Measurements from ENCODE around the gene REEP6. TPM values are rescaled to one million over a fixed set of nuclear protein-coding genes. Genes with fewer than 3 reads are reported as not detected.

REEP6 gene
- total RNA-seq, 3 donors from 2014 or later, result 2.0 to 5.1 (median 4.5) TPM

GRCh38 chr19:1451916-1452801 is 38.8 kb upstream of the REEP6 start:
- no peak for DNase-seq
- H3K36me3 ChIP-seq (ENCODE audit: low read depth), result no peaks in the 10 kb centered on the region
- H3K4me3 ChIP-seq, result no peak overlapping the region
- H3K4me1 ChIP-seq (ENCODE audit: low read depth), result peaks cover 21% of the 10 kb centered on the region
- H3K9me3 ChIP-seq, result no peaks in the 10 kb centered on the region
- intact Hi-C loops (cut with DNase I, micrococcal nuclease), result no loop called here
- no peak for TF ChIP-seq CTCF (IDR thresholded peaks at IDR 0.05)
- ATAC-seq, result no peak

GRCh38 chr19:1452802-1453524 is 38.0 kb upstream of the REEP6 start:
- DNase-seq, result no peak
- intact Hi-C loops (cut with DNase I, micrococcal nuclease), result no loop called here
- Histone ChIP-seq H3K36me3 (ENCODE audit: low read depth) (no peaks in the 10 kb centered on the region), H3K4me1 (ENCODE audit: low read depth) (peaks cover 21% of the 10 kb centered on the region), H3K4me3 (no peak overlapping the region), H3K9me3 (no peaks in the 10 kb centered on the region)
- no peak for TF ChIP-seq CTCF (IDR thresholded peaks at IDR 0.05)
- no peak for ATAC-seq

GRCh38 chr19:1453525-1454364 is 37.2 kb upstream of the REEP6 start:
- Histone ChIP-seq H3K4me3 (no peak overlapping the region), H3K4me1 (ENCODE audit: low read depth) (peaks cover 21% of the 10 kb centered on the region), H3K36me3 (ENCODE audit: low read depth) (no peaks in the 10 kb centered on the region), H3K9me3 (no peaks in the 10 kb centered on the region)
- intact Hi-C loops (cut with DNase I, micrococcal nuclease), result no loop called here
- DNase-seq (no peak), ATAC-seq (no peak)
- TF ChIP-seq CTCF (IDR thresholded peaks at IDR 0.05), result no peak

GRCh38 chr19:1455002-1455335 is 36.0 kb upstream of the REEP6 start:
- peak; percentile 12 for ATAC-seq
- no peaks in the 10 kb centered on the region for H3K9me3 ChIP-seq
- DNase-seq, result peak in 1 of 3 donors; percentile 41

More at GRCh38 chr19:1455002-1455335, 36.0 kb upstream of the REEP6 start:
- no peak overlapping the region for H3K4me3 ChIP-seq
- TF ChIP-seq CTCF (IDR thresholded peaks at IDR 0.05), result no peak
- no peaks in the 10 kb centered on the region for H3K36me3 ChIP-seq (ENCODE audit: low read depth)
- peaks cover 21% of the 10 kb centered on the region for H3K4me1 ChIP-seq (ENCODE audit: low read depth)
- intact Hi-C loops (cut with DNase I, micrococcal nuclease), result no loop called here

All from mucosa of descending colon (tissue), 3 donors.